OCI-LY3 (cell line): ENCODE data around the gene TSACC.

Experiments used
- H2AFZ ChIP-seq: fragments of 200-600, 300-600 bp; shearing (Covaris generic); 2 replicates; pipeline ENCODE4 v1.6.0; 2014; ENCODE audit warnings: antibody characterized with exemption, low read depth, low read length
- H3K27ac ChIP-seq: fragments of 200-600, 300-600 bp; sonication (generic); 2 replicates; pipeline ENCODE4 v1.5.1; 2014; ENCODE audit warnings: mild to moderate bottlenecking, low read length, moderate library complexity, mixed read lengths
- H3K27me3 ChIP-seq: fragments of 200-600, 300-600 bp; sonication (generic); 2 replicates; pipeline ENCODE4 v1.6.1; 2014; ENCODE audit warnings: low read depth, low read length, mixed read lengths
- H3K36me3 ChIP-seq: fragments of 200-600, 300-600 bp; sonication (generic); replicated peaks from 2 replicates; pipeline ENCODE3; 2014; ENCODE audit warnings: low read depth, low read length, mixed read lengths
- H3K4me1 ChIP-seq: fragments of 300-600, 200-600 bp; sonication (generic); 2 replicates; pipeline ENCODE4 v1.6.1; 2014; ENCODE audit warnings: low read length, mixed read lengths
- H3K4me2 ChIP-seq: fragments of 200-600, 300-600 bp; sonication (generic); 2 replicates; pipeline ENCODE4 v1.6.1; 2014; ENCODE audit warnings: low read length, mixed read lengths
- H3K4me3 ChIP-seq: fragments of 300-600, 200-600 bp; sonication (generic); 2 replicates; pipeline ENCODE4 v1.5.1; 2014; ENCODE audit warnings: antibody characterized with exemption, mild to moderate bottlenecking, low read length, moderate library complexity
- H3K79me2 ChIP-seq: fragments of 300-600, 200-600 bp; shearing (Covaris generic); 2 replicates; pipeline ENCODE4 v1.6.1; 2014; ENCODE audit warnings: mild to moderate bottlenecking, low read length, mixed read lengths
- H3K9ac ChIP-seq: fragments of 300-600, 200-600 bp; shearing (Covaris generic); 2 replicates; pipeline ENCODE4 v1.6.0; 2014; ENCODE audit warnings: mild to moderate bottlenecking, low read length, moderate library complexity
- H3K9me3 ChIP-seq: fragments of 200-600, 300-600 bp; shearing (Covaris generic); 2 replicates; pipeline ENCODE4 v1.6.1; 2014; ENCODE audit warnings: low read length, mixed read lengths; ENCODE audit not compliant: insufficient read depth
- H4K20me1 ChIP-seq: fragments of 200-600, 300-600 bp; sonication (generic); 2 replicates; pipeline ENCODE4 v1.6.1; 2016; ENCODE audit warnings: low read length, mixed read lengths; ENCODE audit not compliant: insufficient read depth
- EZH2phosphoT487 ChIP-seq: fragments of 200-600 bp; shearing (Covaris generic); IDR thresholded peaks from 2 replicates; pipeline ENCODE4 v1.6.1; 2018; ENCODE audit warnings: antibody characterized with exemption, mixed run types, low read depth
- TF ChIP-seq, protein P1 (sequence below): fragments of 200-600, 300-600 bp; sonication (generic); IDR thresholded peaks from 2 replicates; pipeline ENCODE4 v1.5.1; 2014; ENCODE audit warnings: antibody characterized with exemption, low read length, low read depth

TSACC gene

DNA sequence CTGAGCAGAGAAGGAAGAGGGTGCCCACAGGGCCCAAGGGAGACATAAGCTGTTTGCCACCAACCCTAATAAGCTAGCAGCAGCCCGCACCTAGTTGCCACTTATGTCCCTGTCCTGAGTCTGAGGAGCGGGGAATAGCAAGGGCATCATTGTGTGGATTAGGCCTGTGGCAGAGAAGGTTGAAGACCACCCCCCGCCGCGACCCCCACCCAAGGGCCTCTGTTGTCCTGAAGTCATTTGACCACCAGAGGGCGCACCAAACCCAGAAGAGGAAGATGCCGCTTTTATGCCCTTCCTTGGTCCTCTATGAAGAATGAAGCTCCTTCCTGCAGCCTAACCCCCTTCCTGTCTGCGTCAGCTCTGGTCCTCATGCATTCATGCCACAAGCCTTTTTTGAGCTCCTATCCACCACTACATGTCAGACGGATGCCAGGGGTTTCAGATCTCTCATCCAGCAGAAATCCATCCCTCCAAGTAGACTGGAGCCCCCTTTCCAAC is 47.3 kb downstream of the TSACC start:
- Histone ChIP-seq H3K27ac (no peak overlapping the region), H3K79me2 (no peaks in the 10 kb centered on the region), H3K4me1 (peaks cover 9% of the 10 kb centered on the region; the same call in 1 of the 2 replicates), H3K4me3 (no peak overlapping the region), H4K20me1 (no peaks in the 10 kb centered on the region), H3K36me3 (no peaks in the 10 kb centered on the region), H2AFZ (peak overlapping the region; percentile 92), H3K9me3 (no peaks in the 10 kb centered on the region), H3K9ac (0 out of 2 replicates have a peak overlapping the region, but pooled peaks have one; percentile 5), H3K4me2 (peak overlapping the region; percentile 49), H3K27me3 (no peaks in the 10 kb centered on the region)
- TF ChIP-seq, protein P1, sequence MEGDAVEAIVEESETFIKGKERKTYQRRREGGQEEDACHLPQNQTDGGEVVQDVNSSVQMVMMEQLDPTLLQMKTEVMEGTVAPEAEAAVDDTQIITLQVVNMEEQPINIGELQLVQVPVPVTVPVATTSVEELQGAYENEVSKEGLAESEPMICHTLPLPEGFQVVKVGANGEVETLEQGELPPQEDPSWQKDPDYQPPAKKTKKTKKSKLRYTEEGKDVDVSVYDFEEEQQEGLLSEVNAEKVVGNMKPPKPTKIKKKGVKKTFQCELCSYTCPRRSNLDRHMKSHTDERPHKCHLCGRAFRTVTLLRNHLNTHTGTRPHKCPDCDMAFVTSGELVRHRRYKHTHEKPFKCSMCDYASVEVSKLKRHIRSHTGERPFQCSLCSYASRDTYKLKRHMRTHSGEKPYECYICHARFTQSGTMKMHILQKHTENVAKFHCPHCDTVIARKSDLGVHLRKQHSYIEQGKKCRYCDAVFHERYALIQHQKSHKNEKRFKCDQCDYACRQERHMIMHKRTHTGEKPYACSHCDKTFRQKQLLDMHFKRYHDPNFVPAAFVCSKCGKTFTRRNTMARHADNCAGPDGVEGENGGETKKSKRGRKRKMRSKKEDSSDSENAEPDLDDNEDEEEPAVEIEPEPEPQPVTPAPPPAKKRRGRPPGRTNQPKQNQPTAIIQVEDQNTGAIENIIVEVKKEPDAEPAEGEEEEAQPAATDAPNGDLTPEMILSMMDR = peak; percentile 100
- no peak for TF ChIP-seq EZH2phosphoT487

DNA sequence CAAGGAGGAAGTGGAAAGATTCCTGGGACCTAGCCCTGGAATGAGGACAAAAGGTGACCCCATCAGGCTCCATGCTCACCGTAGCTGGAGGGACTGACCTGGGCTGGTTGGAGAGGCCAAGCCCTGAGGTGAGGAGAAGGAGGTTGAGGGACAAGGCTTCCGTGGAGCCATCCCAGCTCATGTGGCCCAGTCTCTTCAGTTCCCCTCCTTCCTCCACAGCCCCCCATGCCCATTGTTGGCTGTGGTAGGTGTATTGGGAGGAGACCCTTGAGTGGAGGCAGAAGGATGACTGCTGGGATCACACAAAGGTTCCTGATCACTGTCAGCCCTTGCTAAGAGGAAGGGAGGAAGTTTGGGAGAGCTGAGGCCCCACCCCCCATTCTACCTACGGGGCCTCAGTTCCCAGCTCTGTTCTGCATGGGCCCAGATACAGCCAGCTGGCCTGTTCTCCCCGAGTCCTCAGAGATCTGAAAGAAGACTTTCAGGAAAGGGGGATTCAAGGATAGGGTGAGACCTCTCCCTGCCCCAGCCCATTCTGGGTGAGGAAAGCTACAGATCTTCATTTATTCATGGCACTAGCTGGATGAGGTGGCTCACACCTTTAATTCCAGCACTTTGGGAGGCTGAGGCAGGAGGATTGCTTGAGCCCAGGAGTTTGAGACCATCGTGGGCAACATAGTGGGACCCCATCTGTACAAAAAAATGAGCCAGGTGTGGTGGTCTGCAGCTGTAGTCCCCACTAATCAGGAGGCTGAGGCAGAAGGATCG is 48.0 kb downstream of the TSACC start:
- Histone ChIP-seq H3K4me1 (peaks cover 9% of the 10 kb centered on the region; the same call in 1 of the 2 replicates), H4K20me1 (no peaks in the 10 kb centered on the region), H3K27me3 (no peaks in the 10 kb centered on the region), H3K36me3 (no peaks in the 10 kb centered on the region), H3K79me2 (no peaks in the 10 kb centered on the region), H3K9me3 (no peaks in the 10 kb centered on the region), H3K4me3 (no peak overlapping the region), H3K9ac (0 out of 2 replicates have a peak overlapping the region, but pooled peaks have one; percentile 5), H3K27ac (no peak overlapping the region), H2AFZ (peak overlapping the region; percentile 92), H3K4me2 (peak overlapping the region; percentile 49)
- no peak for TF ChIP-seq EZH2phosphoT487
- TF ChIP-seq, protein P1 = no peak

DNA sequence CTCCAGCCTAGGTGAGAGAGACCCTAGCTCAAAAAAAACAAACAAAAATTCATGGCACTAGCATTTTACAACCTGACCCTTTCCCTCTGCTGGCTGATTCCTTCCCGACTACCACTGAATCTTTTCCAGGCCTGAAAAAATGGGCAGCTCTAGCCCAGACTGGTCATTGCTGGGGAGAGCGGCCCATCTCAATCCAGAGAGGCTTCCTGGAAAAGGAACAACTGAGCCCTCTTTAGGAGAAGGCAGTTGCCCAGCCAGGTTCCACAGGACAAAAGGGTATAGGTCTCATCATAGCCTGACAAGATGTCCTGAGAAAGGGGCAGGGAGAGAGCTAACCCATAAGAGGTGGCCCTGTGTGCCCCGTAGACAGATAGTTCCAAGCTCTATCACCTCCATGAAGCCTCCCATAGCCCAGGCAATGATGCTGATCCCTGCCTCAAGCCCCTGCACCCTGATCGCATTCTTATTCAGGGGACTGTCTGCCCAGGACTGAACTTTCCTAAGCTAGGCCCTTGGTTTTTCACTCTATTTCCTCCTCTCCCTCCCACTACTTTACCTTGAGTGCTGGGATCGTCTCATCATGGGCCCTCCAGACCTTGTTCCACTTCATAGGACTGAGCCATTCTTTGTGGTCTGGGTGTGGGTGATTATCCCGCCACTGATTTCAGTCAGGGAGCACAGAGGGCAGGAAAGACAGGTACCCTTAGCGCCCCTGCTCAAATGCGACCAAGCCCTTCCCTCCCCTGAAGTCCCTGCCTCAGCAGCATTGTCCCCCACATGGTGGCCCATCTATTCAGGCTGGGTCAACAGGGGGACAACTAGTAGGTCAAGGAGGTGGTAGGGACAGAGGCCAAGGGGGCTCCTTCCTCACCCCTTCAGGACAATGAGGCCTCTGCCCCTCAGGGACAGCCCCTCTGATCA is 48.9 kb downstream of the TSACC start:
- H3K27me3 ChIP-seq = no peaks in the 10 kb centered on the region
- no peaks in the 10 kb centered on the region for H3K79me2 ChIP-seq
- H3K4me2 ChIP-seq = no peak overlapping the region
- no peaks in the 10 kb centered on the region for H4K20me1 ChIP-seq
- no peak overlapping the region for H2AFZ ChIP-seq
- H3K9me3 ChIP-seq = no peaks in the 10 kb centered on the region
- H3K4me1 ChIP-seq = peaks cover 9% of the 10 kb centered on the region; the same call in 1 of the 2 replicates
- no peak for TF ChIP-seq EZH2phosphoT487
- TF ChIP-seq, protein P1 = no peak
- H3K36me3 ChIP-seq = no peaks in the 10 kb centered on the region
- no peak overlapping the region for H3K4me3 ChIP-seq
- H3K9ac ChIP-seq = no peak overlapping the region
- no peak overlapping the region for H3K27ac ChIP-seq

DNA sequence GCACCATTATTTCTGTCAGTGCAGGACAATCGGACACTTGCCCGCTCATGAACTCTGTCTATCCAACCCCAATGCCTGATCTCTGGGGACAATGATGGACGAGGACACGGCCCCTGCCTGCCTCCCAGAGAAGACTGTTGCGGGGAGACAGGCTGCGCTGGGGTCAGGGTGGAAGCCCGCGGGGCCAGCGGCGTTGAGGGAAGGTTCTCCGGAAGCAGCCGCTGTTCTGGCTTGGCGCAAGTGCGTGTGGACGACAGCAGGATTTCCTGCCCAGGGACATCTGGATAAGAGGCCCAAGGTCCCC is 49.5 kb downstream of the TSACC start:
- H3K27me3 ChIP-seq = no peaks in the 10 kb centered on the region
- no peak overlapping the region for H3K27ac ChIP-seq
- no peaks in the 10 kb centered on the region for H3K36me3 ChIP-seq
- no peak overlapping the region for H2AFZ ChIP-seq
- no peaks in the 10 kb centered on the region for H3K9me3 ChIP-seq
- H3K79me2 ChIP-seq = no peaks in the 10 kb centered on the region
- TF ChIP-seq EZH2phosphoT487 = no peak
- H3K9ac ChIP-seq = no peak overlapping the region
- H3K4me2 ChIP-seq = no peak overlapping the region
- no peaks in the 10 kb centered on the region for H4K20me1 ChIP-seq
- H3K4me3 ChIP-seq = no peak overlapping the region
- H3K4me1 ChIP-seq = peaks cover 6% of the 10 kb centered on the region; the same call in 1 of the 2 replicates
